NCI-H69 (cell line): ENCODE results near the gene ALDH18A1.

Experiments
- DNase-seq: peaks from one replicate; lab custom pipeline; 2025; lab: John Stamatoyannopoulos, UW

The ALDH18A1 gene

DNA sequence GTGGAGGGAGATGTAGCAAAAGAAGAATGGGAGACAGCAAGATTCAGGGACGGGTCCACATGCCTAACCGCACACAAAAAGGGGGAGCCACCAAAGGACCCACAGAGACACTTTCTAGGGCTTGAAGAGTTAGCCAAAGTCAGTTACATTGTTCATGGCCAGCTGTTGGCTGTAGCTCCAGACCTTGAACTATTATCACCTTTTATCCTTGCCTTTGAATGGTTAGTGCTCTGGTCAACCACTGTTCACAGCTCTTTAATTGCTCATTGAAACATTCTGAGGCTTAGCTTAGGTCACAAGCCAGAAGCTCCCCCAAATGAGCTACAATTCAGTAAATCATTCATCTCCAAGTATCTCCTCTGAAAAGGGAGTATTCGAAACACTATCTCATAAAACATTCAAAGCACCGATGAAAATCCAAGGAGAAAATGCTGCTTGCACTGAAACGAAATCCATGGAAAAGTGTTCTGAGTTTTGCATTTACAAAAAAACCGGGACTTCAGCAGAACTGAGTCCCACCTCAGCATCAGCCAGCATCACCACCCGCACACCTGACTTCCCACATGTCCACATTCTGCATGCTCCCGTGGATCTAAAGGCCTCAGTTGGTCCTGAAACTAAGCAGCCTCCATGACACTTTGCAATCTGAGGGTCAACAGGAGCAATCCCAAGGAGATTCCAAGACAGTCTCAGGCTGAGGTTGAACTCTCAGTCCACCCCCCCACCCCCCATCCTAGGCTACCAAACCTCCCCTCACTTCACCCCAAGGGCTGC is 99.3 kb downstream of the ALDH18A1 start:
- DNase-seq, result no peak
